ENCODE measurements around the gene CHCHD3.

CHCHD3 gene

GRCh38 chr7:132872034-132872433 lies 209.9 kb downstream of the CHCHD3 start:
- TF ChIP-seq, protein P1, sequence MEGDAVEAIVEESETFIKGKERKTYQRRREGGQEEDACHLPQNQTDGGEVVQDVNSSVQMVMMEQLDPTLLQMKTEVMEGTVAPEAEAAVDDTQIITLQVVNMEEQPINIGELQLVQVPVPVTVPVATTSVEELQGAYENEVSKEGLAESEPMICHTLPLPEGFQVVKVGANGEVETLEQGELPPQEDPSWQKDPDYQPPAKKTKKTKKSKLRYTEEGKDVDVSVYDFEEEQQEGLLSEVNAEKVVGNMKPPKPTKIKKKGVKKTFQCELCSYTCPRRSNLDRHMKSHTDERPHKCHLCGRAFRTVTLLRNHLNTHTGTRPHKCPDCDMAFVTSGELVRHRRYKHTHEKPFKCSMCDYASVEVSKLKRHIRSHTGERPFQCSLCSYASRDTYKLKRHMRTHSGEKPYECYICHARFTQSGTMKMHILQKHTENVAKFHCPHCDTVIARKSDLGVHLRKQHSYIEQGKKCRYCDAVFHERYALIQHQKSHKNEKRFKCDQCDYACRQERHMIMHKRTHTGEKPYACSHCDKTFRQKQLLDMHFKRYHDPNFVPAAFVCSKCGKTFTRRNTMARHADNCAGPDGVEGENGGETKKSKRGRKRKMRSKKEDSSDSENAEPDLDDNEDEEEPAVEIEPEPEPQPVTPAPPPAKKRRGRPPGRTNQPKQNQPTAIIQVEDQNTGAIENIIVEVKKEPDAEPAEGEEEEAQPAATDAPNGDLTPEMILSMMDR (IDR thresholded peaks at IDR 0.05; ENCODE audit: low read depth, low read length), result no peak

DNA sequence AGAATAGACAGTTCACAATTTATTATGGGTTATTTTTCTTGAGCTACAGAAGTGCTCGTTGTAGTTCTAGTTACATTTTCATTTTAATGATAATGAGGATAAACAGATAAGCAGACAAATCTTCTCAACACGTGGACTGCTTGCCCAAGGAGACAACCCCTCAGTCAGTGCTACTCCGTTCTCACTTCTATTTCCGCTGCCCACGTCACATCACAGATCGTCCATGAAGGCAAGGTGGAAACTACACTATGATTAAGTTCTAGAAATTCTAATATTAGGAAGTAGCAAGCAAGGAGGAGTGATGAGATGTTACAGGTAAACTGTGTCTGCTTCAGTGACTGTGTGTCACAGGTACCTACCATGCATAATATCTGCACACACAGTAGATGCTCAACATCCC lies 210.5 kb downstream of the CHCHD3 start:
- no peak for DNase-seq (ENCODE audit: extremely low read depth, low read depth)
- TF ChIP-seq, protein P1 (IDR thresholded peaks at IDR 0.05; ENCODE audit: low read depth, low read length), result no peak

More at GRCh38 chr7:132872034-132872433, 209.9 kb downstream of the CHCHD3 start:
- no peak for DNase-seq (ENCODE audit: extremely low read depth, low read depth)

DNA sequence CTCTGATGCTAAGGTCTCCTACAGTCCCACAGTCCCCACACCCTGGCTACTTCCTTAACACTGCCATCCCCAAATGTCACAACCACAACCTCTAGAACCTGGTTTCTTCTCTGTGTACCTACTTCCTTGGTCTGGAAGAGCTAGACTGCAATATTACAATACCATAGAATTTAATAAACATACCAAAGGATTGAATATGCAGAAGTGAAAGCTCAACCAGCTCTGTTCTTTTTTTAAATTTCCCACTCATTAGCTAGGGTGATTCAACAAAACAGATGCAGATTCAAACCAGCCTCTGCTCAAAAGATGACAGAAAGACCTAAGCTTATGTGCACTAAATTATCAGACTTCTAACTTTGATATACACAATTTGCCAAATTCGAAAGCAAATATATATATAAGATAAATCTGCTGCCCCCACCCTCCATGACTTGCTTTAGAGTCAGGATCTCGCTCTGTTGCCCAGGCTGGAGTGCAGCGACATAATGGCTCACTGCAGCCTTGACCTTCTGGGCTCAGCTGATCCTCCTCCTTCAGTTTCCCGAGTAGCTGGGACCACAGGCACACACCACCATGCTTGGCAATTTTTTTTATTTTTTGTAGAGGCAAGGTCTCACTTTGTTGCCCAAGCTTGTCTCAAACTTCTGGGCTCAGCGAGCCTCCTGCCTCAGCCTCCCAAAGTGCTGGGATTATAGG lies 212.6 kb downstream of the CHCHD3 start:
- TF ChIP-seq, protein P1 (IDR thresholded peaks at IDR 0.05; ENCODE audit: low read depth, low read length), result no peak

GRCh38 chr7:132866551-132866950 lies 215.3 kb downstream of the CHCHD3 start:
- TF ChIP-seq, protein P1 (IDR thresholded peaks at IDR 0.05; ENCODE audit: low read depth, low read length), result no peak
- no peak for DNase-seq (ENCODE audit: extremely low read depth, low read depth)

More for the DNA sequence above, 212.6 kb downstream of the CHCHD3 start:
- DNase-seq (ENCODE audit: extremely low read depth, low read depth), result no peak

DNA sequence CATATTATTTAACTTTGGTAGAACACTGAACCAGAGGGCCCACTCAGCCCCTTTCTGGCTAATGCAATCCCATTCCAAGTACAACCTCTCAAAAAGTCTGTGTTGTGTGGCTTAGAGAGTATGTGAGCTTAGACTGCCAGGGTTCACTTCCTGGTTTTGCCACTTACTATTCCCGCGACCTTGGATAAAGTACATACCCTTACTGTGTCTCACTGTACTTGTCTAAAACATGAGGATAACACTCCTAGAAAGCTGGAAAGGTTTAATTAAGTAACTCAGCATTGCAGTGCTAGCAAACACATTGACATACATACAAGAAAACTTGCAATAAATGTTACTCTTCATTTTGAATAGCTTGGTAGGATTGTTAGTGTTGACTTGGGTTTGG lies 215.8 kb downstream of the CHCHD3 start:
- DNase-seq (ENCODE audit: extremely low read depth, low read depth), result no peak
- TF ChIP-seq, protein P1 (IDR thresholded peaks at IDR 0.05; ENCODE audit: low read depth, low read length), result no peak

DNA sequence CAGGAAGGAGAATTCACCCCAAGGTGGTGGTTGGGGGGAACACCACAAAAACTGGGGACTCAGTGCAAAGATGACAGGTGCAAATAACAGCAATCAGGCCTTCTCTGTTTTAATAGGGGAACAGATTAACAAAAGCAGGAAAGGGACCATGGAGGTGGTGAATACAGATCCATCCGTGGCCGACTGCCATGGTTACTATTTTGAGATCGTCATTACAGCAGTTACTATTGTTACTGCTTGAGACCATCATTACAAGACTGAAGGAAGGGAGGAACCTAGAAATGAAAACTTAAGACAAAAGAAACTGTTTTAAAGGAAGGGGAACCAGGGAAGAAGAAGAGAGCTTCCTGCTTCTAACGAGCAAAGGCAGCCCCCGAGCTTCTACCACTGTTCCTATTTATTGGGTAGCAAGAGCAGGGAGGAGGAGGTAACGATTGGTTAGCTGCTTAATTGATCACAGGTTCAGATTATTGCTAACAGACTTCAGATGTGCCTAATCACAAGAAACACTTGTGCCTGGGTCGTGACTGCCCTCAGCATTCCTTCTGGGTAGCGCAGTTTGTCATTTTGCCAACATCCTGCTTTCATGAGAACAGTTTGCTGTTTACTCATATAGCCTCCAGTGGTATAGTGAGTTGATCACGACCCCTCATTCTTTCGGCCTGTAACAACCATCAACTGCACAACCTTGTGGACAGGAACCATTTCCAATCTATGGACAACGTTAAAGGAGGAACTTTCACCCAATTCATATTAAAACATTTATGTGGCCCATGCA lies 216.3 kb downstream of the CHCHD3 start:
- DNase-seq (ENCODE audit: extremely low read depth, low read depth), result peak; percentile 70
- TF ChIP-seq, protein P1 (IDR thresholded peaks at IDR 0.05; ENCODE audit: low read depth, low read length), result no peak

DNA sequence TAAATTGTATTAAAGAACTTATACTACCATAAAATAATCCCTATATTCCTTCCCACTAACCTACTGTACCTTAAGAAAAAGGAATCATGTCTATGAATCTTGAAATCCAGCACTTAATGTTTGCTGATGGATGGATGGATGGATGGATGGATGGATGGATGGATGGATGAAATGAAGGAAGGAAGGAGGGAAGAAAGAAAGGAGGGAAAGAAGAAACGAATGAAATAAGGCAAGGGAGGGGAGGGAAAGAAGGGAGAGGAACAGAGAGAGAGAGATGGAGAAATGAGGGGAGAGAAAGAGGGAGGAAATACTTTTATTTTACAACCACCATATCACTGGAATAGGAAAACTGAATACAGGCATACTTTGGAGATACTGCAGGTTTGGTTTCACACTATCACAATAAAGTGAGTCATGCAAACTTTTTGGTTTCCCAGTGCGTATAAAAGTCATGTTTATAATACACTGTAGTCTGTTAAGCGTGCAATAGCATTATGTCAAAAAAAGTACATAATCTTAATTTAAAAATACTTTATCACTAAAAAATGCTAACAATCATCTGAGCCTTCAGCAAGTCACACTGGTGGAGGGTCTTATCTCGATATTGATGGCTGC lies 219.8 kb downstream of the CHCHD3 start:
- DNase-seq (ENCODE audit: extremely low read depth, low read depth), result no peak
- TF ChIP-seq, protein P1 (IDR thresholded peaks at IDR 0.05; ENCODE audit: low read depth, low read length), result no peak

Measured in AG09319 (cell line).